HUES64 (cell line): ENCODE measurements around the gene ITIH5.
"Not testable (repeated sequence)": the region's sequence is repeated elsewhere in the genome, so short reads cannot be mapped to it uniquely, and the experiment has no call there.

Source experiments
- H3K27ac ChIP-seq: 2 replicates; pipeline ENCODE4 v1.7.0; 2013; ENCODE audit warnings: low read depth, low read length, inconsistent platforms
- H3K27me3 ChIP-seq: 2 replicates; pipeline ENCODE4 v1.6.1; 2013; ENCODE audit warnings: mild to moderate bottlenecking, low read length; ENCODE audit not compliant: insufficient read depth
- H3K36me3 ChIP-seq: 2 replicates; pipeline ENCODE4 v1.6.1; 2013; ENCODE audit warnings: mild to moderate bottlenecking, low read length; ENCODE audit not compliant: insufficient read depth
- H3K4me1 ChIP-seq: 2 replicates; pipeline ENCODE4 v1.6.1; 2013; ENCODE audit warnings: mild to moderate bottlenecking, low read length, moderate library complexity; ENCODE audit not compliant: insufficient read depth
- H3K4me3 ChIP-seq: 2 replicates; pipeline ENCODE4 v1.5.1; 2013; ENCODE audit warnings: mild to moderate bottlenecking, low read length, moderate library complexity
- H3K9ac ChIP-seq: 2 replicates; pipeline ENCODE4 v1.6.1; 2013; ENCODE audit warnings: mild to moderate bottlenecking, low read depth, low read length
- H3K9me3 ChIP-seq: 2 replicates; pipeline ENCODE4 v1.6.1; 2013; ENCODE audit warnings: low read depth, low read length; ENCODE audit not compliant: insufficient read depth
- WGBS: fragments of 150-250, 120-280 bp; methylation state at CpG from one replicate; pipeline ENCODE4 v1.1.7; 2013; ENCODE audit warnings: missing lambda C conversion rate; 5-methylcytosine and 5-hydroxymethylcytosine counted together

ITIH5 gene

GRCh38 chr10:7703140-7703539, 36.4 kb upstream of the ITIH5 start, which contains the start of gene ITIH2:
TSS of gene ITIH2 (plus strand) at chr10:7703316. CDS start at chr10:7703435, 119 bp downstream.
- Histone ChIP-seq H3K27ac (no peak within 1 kb of the TSS), H3K36me3 (no peaks in the 10 kb centered on the region), H3K27me3 (no peaks in the 10 kb centered on the region), H3K4me1 (no peaks in the 10 kb centered on the region), H3K9ac (no peak within 1 kb of the TSS), H3K4me3 (no peak within 1 kb of the TSS), H3K9me3 (no peaks in the 10 kb centered on the region)
- 94% methylated on average over 4 of the region's 4 CpGs for WGBS

- no peaks in the 10 kb centered on the region for H3K27me3 ChIP-seq
- no peaks in the 10 kb centered on the region for H3K4me1 ChIP-seq
- H3K9ac ChIP-seq, result no peak overlapping the region
- WGBS, result 92% methylated on average over 4 of the region's 4 CpGs
- H3K36me3 ChIP-seq, result no peaks in the 10 kb centered on the region
- H3K27ac ChIP-seq, result no peak overlapping the region
- H3K4me3 ChIP-seq, result no peak overlapping the region
- H3K9me3 ChIP-seq, result no peaks in the 10 kb centered on the region
Measured at GRCh38 chr10:7702288-7702812, 35.6 kb upstream of the ITIH5 start.

DNA sequence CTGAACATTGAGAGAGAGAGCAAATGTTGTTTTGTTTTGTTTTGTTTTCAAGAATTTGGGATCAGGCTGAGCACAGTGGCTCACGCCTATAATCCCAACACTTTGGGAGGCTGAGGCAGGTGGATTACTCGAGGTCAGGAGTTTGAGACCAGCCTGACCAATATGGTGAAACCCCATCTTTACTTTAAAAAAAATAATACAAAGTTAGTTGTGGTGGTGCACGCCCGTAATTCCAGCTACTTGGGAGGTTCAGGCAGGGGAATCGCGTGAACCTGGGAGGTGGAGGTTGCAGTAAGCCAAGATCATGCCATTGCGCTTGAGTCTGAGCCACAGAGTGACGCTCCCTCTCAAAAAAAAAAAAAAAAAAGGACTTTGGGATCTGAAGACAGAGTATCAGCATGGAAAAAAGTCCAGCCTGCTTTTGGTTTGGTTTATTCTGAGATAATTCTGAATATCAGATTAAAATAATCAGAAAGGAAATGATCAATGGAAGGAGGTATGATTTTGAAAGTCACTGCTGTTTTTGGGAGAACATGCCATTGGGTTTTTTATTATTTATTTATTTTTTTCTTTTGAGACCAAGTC, 34.5 kb upstream of the ITIH5 start:
- Histone ChIP-seq H3K27ac (no peak overlapping the region), H3K9me3 (no peaks in the 10 kb centered on the region), H3K4me1 (no peaks in the 10 kb centered on the region), H3K4me3 (no peak overlapping the region), H3K9ac (no peak overlapping the region), H3K27me3 (no peaks in the 10 kb centered on the region), H3K36me3 (no peaks in the 10 kb centered on the region)
- WGBS, result 90% methylated on average over 7 of the region's 8 CpGs

- no peaks in the 10 kb centered on the region for H3K36me3 ChIP-seq
- H3K4me3 ChIP-seq, result no peak overlapping the region
- WGBS, result 98% methylated on average over 2 of the region's 2 CpGs
- H3K4me1 ChIP-seq, result no peaks in the 10 kb centered on the region
- no peaks in the 10 kb centered on the region for H3K27me3 ChIP-seq
- H3K9ac ChIP-seq, result no peak overlapping the region
- H3K9me3 ChIP-seq, result no peaks in the 10 kb centered on the region
- H3K27ac ChIP-seq, result no peak overlapping the region
Measured at GRCh38 chr10:7700577-7701125, 33.9 kb upstream of the ITIH5 start.

- H3K4me1 ChIP-seq, result no peaks in the 10 kb centered on the region
- no peaks in the 10 kb centered on the region for H3K36me3 ChIP-seq
- H3K9me3 ChIP-seq, result peaks cover 9% of the 10 kb centered on the region; the same call in 1 of the 2 replicates
- WGBS, result 94% methylated on average over 8 of the region's 8 CpGs
- no peak overlapping the region for H3K9ac ChIP-seq
- no peaks in the 10 kb centered on the region for H3K27me3 ChIP-seq
- no peak overlapping the region for H3K27ac ChIP-seq
- no peak overlapping the region for H3K4me3 ChIP-seq
Measured at GRCh38 chr10:7697426-7697825, 30.7 kb upstream of the ITIH5 start.

GRCh38 chr10:7696545-7696944, 29.8 kb upstream of the ITIH5 start:
- no peaks in the 10 kb centered on the region for H3K36me3 ChIP-seq
- peaks cover 16% of the 10 kb centered on the region; the same call in 1 of the 2 replicates for H3K9me3 ChIP-seq
- 92% methylated on average over 3 of the region's 3 CpGs for WGBS
- no peak overlapping the region for H3K4me3 ChIP-seq
- H3K27ac ChIP-seq, result no peak overlapping the region
- H3K9ac ChIP-seq, result no peak overlapping the region
- no peaks in the 10 kb centered on the region for H3K27me3 ChIP-seq
- H3K4me1 ChIP-seq, result no peaks in the 10 kb centered on the region

DNA sequence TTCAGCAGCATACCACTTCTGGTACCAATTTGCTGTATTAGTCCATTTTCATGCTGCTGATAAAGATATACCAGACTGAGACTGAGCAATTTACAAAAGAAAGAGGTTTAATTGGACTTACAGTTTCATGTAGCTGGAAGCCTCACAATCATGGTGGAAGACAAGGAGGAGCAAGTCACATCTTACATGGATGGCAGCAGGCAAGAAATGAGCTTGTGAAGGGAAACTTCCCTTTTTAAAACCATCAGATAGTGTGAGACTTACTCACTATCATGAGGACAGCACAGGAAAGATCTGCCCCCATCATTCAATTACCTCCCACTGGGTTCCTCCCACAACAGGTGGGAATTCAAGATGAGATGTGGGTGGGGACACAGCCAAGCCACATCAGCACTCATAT, 26.4 kb upstream of the ITIH5 start:
- H3K27me3 ChIP-seq, result not testable (repeated sequence)

DNA sequence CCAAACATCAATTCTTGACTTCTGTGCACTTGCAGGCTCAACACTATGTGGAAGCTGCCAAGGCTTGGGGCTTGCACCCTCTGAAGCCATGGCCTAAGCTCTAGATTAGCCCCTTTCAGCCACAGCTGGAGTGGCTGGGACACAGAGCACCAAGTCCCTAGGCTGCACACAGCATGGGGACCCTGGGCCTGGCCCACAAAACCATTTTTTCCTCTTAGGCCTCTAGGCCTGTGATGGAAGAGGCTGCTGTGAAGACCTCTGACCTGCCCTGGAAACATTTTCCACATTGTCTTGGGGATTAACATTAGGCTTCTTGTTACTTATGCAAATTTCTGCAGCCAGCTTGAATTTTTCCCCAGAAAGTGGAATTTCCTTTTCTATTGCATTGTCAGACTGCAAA, 25.6 kb upstream of the ITIH5 start:
- not testable (repeated sequence) for H3K4me1 ChIP-seq, H3K36me3 ChIP-seq, H3K4me3 ChIP-seq, H3K27me3 ChIP-seq, H3K9ac ChIP-seq, H3K27ac ChIP-seq
- H3K9me3 ChIP-seq, result peaks cover 32% of the 10 kb centered on the region

More for the DNA sequence above, 26.4 kb upstream of the ITIH5 start:
- peaks cover 32% of the 10 kb centered on the region for H3K9me3 ChIP-seq
- not testable (repeated sequence) for H3K36me3 ChIP-seq, H3K9ac ChIP-seq, H3K27ac ChIP-seq, H3K4me1 ChIP-seq, H3K4me3 ChIP-seq

DNA sequence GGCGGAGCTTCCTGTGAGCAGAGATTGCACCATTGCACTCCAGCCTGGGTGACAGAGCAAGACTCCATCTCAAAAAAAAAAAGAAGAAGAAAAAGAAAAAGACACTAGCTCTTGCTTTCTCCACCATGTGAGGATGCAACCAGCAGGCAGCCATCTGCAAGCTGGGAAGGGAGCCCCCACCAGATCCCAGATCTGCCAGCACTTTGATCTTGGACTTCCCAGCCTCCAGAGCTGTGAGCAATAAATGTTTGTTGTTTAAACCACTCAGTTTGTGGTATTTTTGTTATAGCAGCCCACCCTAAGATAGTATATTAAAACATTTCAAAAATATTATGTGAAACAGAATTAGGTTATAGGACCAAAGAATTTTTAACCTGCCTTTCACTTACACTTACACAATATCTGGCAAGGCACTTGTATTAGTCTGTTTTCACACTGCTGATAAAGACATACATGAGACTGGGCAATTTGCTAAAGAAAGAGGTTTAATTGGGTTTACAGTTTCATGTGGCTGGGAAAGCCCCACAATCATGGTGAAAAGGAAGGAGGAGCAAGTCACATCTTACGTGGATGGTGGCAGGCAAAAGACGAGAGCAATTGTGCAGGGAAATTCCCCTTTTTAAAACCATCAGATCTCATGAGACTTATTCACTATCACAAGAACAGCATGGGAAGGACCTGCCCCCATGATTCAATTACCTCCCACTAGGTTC, 24.3 kb upstream of the ITIH5 start:
- H3K9me3 ChIP-seq, result peaks cover 32% of the 10 kb centered on the region
- not testable (repeated sequence) for H3K9ac ChIP-seq, H3K27ac ChIP-seq, H3K4me3 ChIP-seq, H3K27me3 ChIP-seq, H3K4me1 ChIP-seq, H3K36me3 ChIP-seq
- WGBS, result 91% methylated on average over 3 of the region's 3 CpGs

GRCh38 chr10:7689591-7689990, 22.8 kb upstream of the ITIH5 start:
- no peaks in the 10 kb centered on the region for H3K4me1 ChIP-seq
- no peaks in the 10 kb centered on the region for H3K27me3 ChIP-seq
- H3K4me3 ChIP-seq, result no peak overlapping the region
- no peak overlapping the region for H3K27ac ChIP-seq
- H3K9ac ChIP-seq, result no peak overlapping the region
- H3K9me3 ChIP-seq, result peaks cover 32% of the 10 kb centered on the region
- H3K36me3 ChIP-seq, result no peaks in the 10 kb centered on the region

- Histone ChIP-seq H3K27me3 (no peaks in the 10 kb centered on the region), H3K27ac (no peak overlapping the region), H3K9ac (no peak overlapping the region), H3K4me1 (no peaks in the 10 kb centered on the region), H3K4me3 (no peak overlapping the region), H3K36me3 (no peaks in the 10 kb centered on the region), H3K9me3 (peaks cover 23% of the 10 kb centered on the region)
- 32% methylated on average over 19 of the region's 20 CpGs for WGBS
Measured at GRCh38 chr10:7687228-7687907, 20.6 kb upstream of the ITIH5 start.
